ENCODE data around the gene H2BK1. TPM values are rescaled to one million over a fixed set of nuclear protein-coding genes. Genes with fewer than 3 reads are reported as not detected.

H2BK1 gene
- total and polyA plus RNA-seq, 2 experiments from 2014 or later: not detected

GRCh38 chr7:151202836-151203235 lies 7.5 kb downstream of the H2BK1 start:
- Histone ChIP-seq H3K27ac (no peak overlapping the region), H3K4me3 (no peak overlapping the region), H3K9me3 (ENCODE audit: low read depth) (no peaks in the 10 kb centered on the region), H3K4me1 (ENCODE audit: insufficient read depth) (no peaks in the 10 kb centered on the region), H3K9ac (no peak overlapping the region), H3K27me3 (replicated peaks; ENCODE audit: insufficient read depth) (peaks cover 31% of the 10 kb centered on the region), H3K9me2 (ENCODE audit: insufficient read depth) (no peaks in the 10 kb centered on the region), H3K4me2 (ENCODE audit: unreplicated experiment) (no peak overlapping the region), H4K20me1 (ENCODE audit: insufficient read depth) (no peaks in the 10 kb centered on the region), H3K36me3 (ENCODE audit: low read depth) (no peaks in the 10 kb centered on the region), H3F3A (ENCODE audit: insufficient read depth) (no peaks in the 10 kb centered on the region), H2AFZ (no peak overlapping the region), H3K79me2 (ENCODE audit: insufficient read depth) (no peaks in the 10 kb centered on the region)
- WGBS, 2 experiments (ENCODE audit: low coverage in 1 of 2, low lambda C conversion rate in 2 of 2, missing lambda C conversion rate in 2 of 2): 87 to 90% methylated on average over 9 of the region's 9 CpGs
- DNase-seq: no peak
- in situ Hi-C loops (cut with MboI): no loop called here
- TF ChIP-seq EZH2 (IDR thresholded peaks at IDR 0.05; ENCODE audit: insufficient read depth, poor library complexity, severe bottlenecking) (no peak), EZH2phosphoT487 (IDR thresholded peaks at IDR 0.05; ENCODE audit: insufficient read depth, low read depth) (no peak)

GRCh38 chr7:151201751-151202150 lies 8.5 kb downstream of the H2BK1 start:
- WGBS, 2 experiments (ENCODE audit: low coverage in 1 of 2, low lambda C conversion rate in 2 of 2, missing lambda C conversion rate in 2 of 2): 63 to 69% methylated on average over 3 to 4 of the region's 4 CpGs
- H3K27me3 ChIP-seq (replicated peaks; ENCODE audit: insufficient read depth): peaks cover 36% of the 10 kb centered on the region
- in situ Hi-C loops (cut with MboI): no loop called here

DNA sequence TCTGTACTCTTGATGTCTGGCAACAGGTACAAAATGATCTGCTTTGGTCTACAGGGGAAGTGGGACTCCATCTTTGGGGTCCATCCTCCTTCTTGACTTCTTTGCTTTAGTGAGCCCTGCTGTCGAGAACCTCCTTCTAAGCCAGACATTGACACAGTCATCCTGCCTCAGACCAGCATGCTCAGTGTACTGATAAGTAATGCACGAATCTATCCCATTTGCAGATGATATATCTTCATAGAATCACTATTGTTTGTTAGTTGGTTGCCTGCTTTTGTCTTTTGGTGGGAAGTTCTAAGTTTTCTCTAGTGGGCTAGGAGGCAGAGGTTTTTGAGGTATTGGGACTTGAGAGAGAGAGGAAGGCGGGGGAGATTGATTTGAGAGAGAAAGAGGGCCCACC lies 8.9 kb downstream of the H2BK1 start:
- no peaks in the 10 kb centered on the region for H3K36me3 ChIP-seq (ENCODE audit: low read depth)
- H3K27ac ChIP-seq: no peak overlapping the region
- no peaks in the 10 kb centered on the region for H3K9me3 ChIP-seq (ENCODE audit: low read depth)
- no peak overlapping the region for H3K4me2 ChIP-seq (ENCODE audit: unreplicated experiment)
- no peak overlapping the region for H3K4me3 ChIP-seq
- H3K79me2 ChIP-seq (ENCODE audit: insufficient read depth): no peaks in the 10 kb centered on the region
- DNase-seq: no peak
- no peaks in the 10 kb centered on the region for H3F3A ChIP-seq (ENCODE audit: insufficient read depth)
- no peak overlapping the region for H3K9ac ChIP-seq
- no peaks in the 10 kb centered on the region for H4K20me1 ChIP-seq (ENCODE audit: insufficient read depth)
- no peak overlapping the region for H2AFZ ChIP-seq
- TF ChIP-seq EZH2 (IDR thresholded peaks at IDR 0.05; ENCODE audit: insufficient read depth, poor library complexity, severe bottlenecking) (no peak), EZH2phosphoT487 (IDR thresholded peaks at IDR 0.05; ENCODE audit: insufficient read depth, low read depth) (no peak)
- H3K27me3 ChIP-seq (replicated peaks; ENCODE audit: insufficient read depth): peaks cover 40% of the 10 kb centered on the region
- in situ Hi-C loops (cut with MboI): no loop called here
- 35 to 41% methylated on average over 3 of the region's 3 CpGs for WGBS, 2 experiments (ENCODE audit: low coverage in 1 of 2, low lambda C conversion rate in 2 of 2, missing lambda C conversion rate in 2 of 2)
- H3K4me1 ChIP-seq (ENCODE audit: insufficient read depth): no peaks in the 10 kb centered on the region
- no peaks in the 10 kb centered on the region for H3K9me2 ChIP-seq (ENCODE audit: insufficient read depth)

More at GRCh38 chr7:151201751-151202150, 8.5 kb downstream of the H2BK1 start:
- no peak for DNase-seq
- Histone ChIP-seq H2AFZ (no peak overlapping the region), H3K9me2 (ENCODE audit: insufficient read depth) (no peaks in the 10 kb centered on the region), H3K9ac (no peak overlapping the region), H3K9me3 (ENCODE audit: low read depth) (no peaks in the 10 kb centered on the region), H3K27ac (no peak overlapping the region), H3K36me3 (ENCODE audit: low read depth) (no peaks in the 10 kb centered on the region), H3K4me1 (ENCODE audit: insufficient read depth) (no peaks in the 10 kb centered on the region), H3F3A (ENCODE audit: insufficient read depth) (no peaks in the 10 kb centered on the region), H4K20me1 (ENCODE audit: insufficient read depth) (no peaks in the 10 kb centered on the region), H3K4me3 (no peak overlapping the region), H3K4me2 (ENCODE audit: unreplicated experiment) (no peak overlapping the region), H3K79me2 (ENCODE audit: insufficient read depth) (no peaks in the 10 kb centered on the region)
- no peak for TF ChIP-seq EZH2phosphoT487 (IDR thresholded peaks at IDR 0.05; ENCODE audit: insufficient read depth, low read depth)
- TF ChIP-seq EZH2 (IDR thresholded peaks at IDR 0.05; ENCODE audit: insufficient read depth, poor library complexity, severe bottlenecking): no peak

DNA sequence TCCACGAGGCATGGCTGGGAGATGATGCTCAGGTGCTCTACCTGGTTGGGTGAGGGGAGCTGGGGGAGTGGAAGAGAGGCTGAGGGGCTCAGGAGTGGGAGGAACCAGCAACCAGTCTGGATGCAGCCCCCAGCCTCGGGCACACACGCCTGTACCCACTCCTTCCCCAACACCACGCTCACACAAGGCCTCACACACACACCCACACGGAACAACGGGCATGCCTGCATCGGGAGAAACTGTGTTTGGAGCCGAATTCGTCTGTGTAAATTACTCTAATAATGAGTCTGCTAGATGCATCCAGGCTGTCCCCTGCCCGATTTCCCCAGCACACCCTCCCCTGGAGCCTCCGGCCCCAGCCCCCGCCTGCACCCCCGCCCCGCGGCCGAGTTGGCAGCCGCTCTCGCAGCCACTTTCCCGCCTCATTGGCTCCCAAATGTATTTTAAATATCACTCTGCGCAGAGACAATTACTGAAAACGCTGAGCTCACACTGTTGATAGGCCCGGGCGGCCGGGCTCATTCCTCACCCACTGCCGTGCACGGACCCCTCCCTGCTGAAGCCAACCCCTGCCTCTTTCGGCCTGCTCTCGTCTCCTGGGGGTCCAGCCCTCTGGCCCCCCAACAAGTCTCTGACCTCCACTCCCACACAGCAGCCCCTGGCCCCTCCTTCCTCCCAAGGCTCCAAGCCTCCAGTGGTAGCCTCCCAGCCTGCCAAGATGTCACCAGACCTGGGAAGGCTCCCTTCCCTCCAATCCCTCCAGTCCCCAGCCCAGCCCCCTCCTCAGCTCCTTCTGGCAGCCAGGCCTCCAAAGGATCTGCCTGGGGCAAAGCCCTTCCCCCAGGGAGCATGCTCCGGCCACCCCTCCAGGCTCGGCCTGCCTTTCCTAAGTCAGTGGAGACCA lies 11.1 kb downstream of the H2BK1 start:
- no peak overlapping the region for H2AFZ ChIP-seq
- WGBS, 2 experiments (ENCODE audit: low coverage in 1 of 2, low lambda C conversion rate in 2 of 2, missing lambda C conversion rate in 2 of 2): 18 to 23% methylated on average over 19 to 30 of the region's 30 CpGs
- no peak for DNase-seq
- in situ Hi-C loops (cut with MboI): no loop called here
- H3K9ac ChIP-seq: no peak overlapping the region
- H3K27me3 ChIP-seq (replicated peaks; ENCODE audit: insufficient read depth): peaks cover 44% of the 10 kb centered on the region
- no peaks in the 10 kb centered on the region for H3K79me2 ChIP-seq (ENCODE audit: insufficient read depth)
- no peaks in the 10 kb centered on the region for H3K36me3 ChIP-seq (ENCODE audit: low read depth)
- no peak overlapping the region for H3K4me3 ChIP-seq
- H3K9me3 ChIP-seq (ENCODE audit: low read depth): no peaks in the 10 kb centered on the region
- H3K4me2 ChIP-seq (ENCODE audit: unreplicated experiment): no peak overlapping the region
- H3K27ac ChIP-seq: no peak overlapping the region
- no peaks in the 10 kb centered on the region for H3F3A ChIP-seq (ENCODE audit: insufficient read depth)
- H3K9me2 ChIP-seq (ENCODE audit: insufficient read depth): no peaks in the 10 kb centered on the region
- no peaks in the 10 kb centered on the region for H3K4me1 ChIP-seq (ENCODE audit: insufficient read depth)
- TF ChIP-seq EZH2phosphoT487 (IDR thresholded peaks at IDR 0.05; ENCODE audit: insufficient read depth, low read depth) (no peak), EZH2 (IDR thresholded peaks at IDR 0.05; ENCODE audit: insufficient read depth, poor library complexity, severe bottlenecking) (no peak)
- no peaks in the 10 kb centered on the region for H4K20me1 ChIP-seq (ENCODE audit: insufficient read depth)
